HEK293 (cell line): ENCODE measurements around the gene IRF2BPL.

ENCODE experiments used
- CTCF ChIA-PET: fragments of 350-600 bp; formaldehyde crosslinking; extraction: SDS; loops from one replicate; lab custom pipeline; 2021; ENCODE audit warnings: antibody characterized with exemption; lab: Yijun Ruan, JAX
- POLR2A ChIA-PET: fragments of 300-600 bp; formaldehyde crosslinking; extraction: SDS; loops from one replicate; lab custom pipeline; 2020; ENCODE audit warnings: antibody characterized with exemption, inconsistent platforms; lab: Yijun Ruan, JAX
- H3K27ac ChIP-seq: fragments of 200-500 bp; sonication (Bioruptor generic); 2 replicates; pipeline ENCODE4 v1.5.1; 2014; ENCODE audit warnings: low read depth, low read length, control low read depth, inconsistent platforms; ENCODE audit errors: extremely low read depth
- H3K36me3 ChIP-seq, 2 experiments: fragments of 200-500 bp in 1 of 2; sonication (Bioruptor generic) in 1 of 2; 1 replicate in 1 of 2; 2 replicates in 1 of 2; pipeline ENCODE4 v1.5.1; 2014 to 2017; ENCODE audit warnings: inconsistent platforms in 2 of 2, low read length in 2 of 2; ENCODE audit not compliant: control insufficient read depth in 2 of 2, insufficient read depth in 1 of 2
- H3K4me1 ChIP-seq: fragments of 200-500 bp; sonication (Bioruptor generic); 2 replicates; pipeline ENCODE4 v1.5.1; 2014; ENCODE audit warnings: mild to moderate bottlenecking, low read length, inconsistent platforms; ENCODE audit not compliant: control insufficient read depth, insufficient read depth
- H3K4me3 ChIP-seq: 2 replicates; pipeline ENCODE4 v1.5.1; 2011; ENCODE audit warnings: low read depth, mild to moderate bottlenecking, control low read depth, low read length, moderate library complexity
- H3K9me3 ChIP-seq: fragments of 200-500 bp; sonication (Bioruptor generic); 2 replicates; pipeline ENCODE4 v1.5.1; 2014; ENCODE audit warnings: low read depth, low read length, inconsistent platforms; ENCODE audit not compliant: control insufficient read depth, insufficient read depth
- EGR2 ChIP-seq: fragments of 450-650 bp; formaldehyde crosslinking; IDR thresholded peaks from 2 replicates; pipeline ENCODE4 v1.5.1; 2016; ENCODE audit warnings: low read depth, missing biosample characterization, missing genetic modification characterization
- GLIS1 ChIP-seq: fragments of 450-650 bp; formaldehyde crosslinking; IDR thresholded peaks from 2 replicates; pipeline ENCODE4 v1.5.1; 2016; ENCODE audit warnings: missing biosample characterization, missing genetic modification characterization
- KLF1 ChIP-seq: fragments of 450-650 bp; formaldehyde crosslinking; IDR thresholded peaks from 2 replicates; pipeline ENCODE4 v1.5.1; 2016; ENCODE audit warnings: missing biosample characterization, missing genetic modification characterization
- MYNN ChIP-seq: fragments of 450-650 bp; formaldehyde crosslinking; IDR thresholded peaks from 2 replicates; pipeline ENCODE4 v1.5.1; 2016; ENCODE audit warnings: missing biosample characterization, missing genetic modification characterization, borderline replicate concordance
- MZF1 ChIP-seq: fragments of 450-650 bp; formaldehyde crosslinking; IDR thresholded peaks from 2 replicates; pipeline ENCODE4 v1.5.1; 2017; ENCODE audit warnings: missing biosample characterization, missing genetic modification characterization, borderline replicate concordance
- REPIN1 ChIP-seq: fragments of 450-650 bp; formaldehyde crosslinking; IDR thresholded peaks from 2 replicates; pipeline ENCODE4 v1.5.1; 2017; ENCODE audit warnings: missing biosample characterization, missing genetic modification characterization, low read depth
- SCRT1 ChIP-seq: fragments of 450-650 bp; formaldehyde crosslinking; IDR thresholded peaks from 2 replicates; pipeline ENCODE4 v1.5.1; 2016; ENCODE audit warnings: missing biosample characterization, missing genetic modification characterization, borderline replicate concordance
- SP2 ChIP-seq: fragments of 450-650 bp; formaldehyde crosslinking; IDR thresholded peaks from 2 replicates; pipeline ENCODE4 v1.5.1; 2016; ENCODE audit warnings: missing biosample characterization, missing genetic modification characterization
- ZBTB48 ChIP-seq: fragments of 450-650 bp; formaldehyde crosslinking; IDR thresholded peaks from 2 replicates; pipeline ENCODE4 v1.5.1; 2016; ENCODE audit warnings: missing biosample characterization, missing genetic modification characterization
- ZBTB8A ChIP-seq: fragments of 450-650 bp; formaldehyde crosslinking; IDR thresholded peaks from 2 replicates; pipeline ENCODE4 v1.5.1; 2016; ENCODE audit warnings: missing biosample characterization, missing genetic modification characterization
- ZNF138 ChIP-seq: fragments of 450-650 bp; formaldehyde crosslinking; IDR thresholded peaks from 2 replicates; pipeline ENCODE4 v1.5.1; 2016; ENCODE audit warnings: missing biosample characterization, missing genetic modification characterization, borderline replicate concordance
- ZNF2 ChIP-seq: fragments of 450-650 bp; formaldehyde crosslinking; IDR thresholded peaks from 2 replicates; pipeline ENCODE4 v1.5.1; 2016; ENCODE audit warnings: missing biosample characterization, missing genetic modification characterization
- ZNF292 ChIP-seq: fragments of 450-650 bp; formaldehyde crosslinking; IDR thresholded peaks from 2 replicates; pipeline ENCODE4 v1.5.1; 2016; ENCODE audit warnings: low read depth, missing biosample characterization, missing genetic modification characterization, borderline replicate concordance
- ZNF341 ChIP-seq: fragments of 450-650 bp; formaldehyde crosslinking; IDR thresholded peaks from 2 replicates; pipeline ENCODE4; 2016; ENCODE audit warnings: low read depth, missing biosample characterization, missing genetic modification characterization
- ZNF501 ChIP-seq: fragments of 450-650 bp; formaldehyde crosslinking; IDR thresholded peaks from 2 replicates; pipeline ENCODE4 v1.5.1; 2016; ENCODE audit warnings: missing biosample characterization, missing genetic modification characterization
- ZNF544 ChIP-seq: fragments of 450-650 bp; formaldehyde crosslinking; IDR thresholded peaks from 2 replicates; pipeline ENCODE4 v1.5.0; 2017; ENCODE audit warnings: missing biosample characterization, missing genetic modification characterization
- ZNF549 ChIP-seq: fragments of 450-650 bp; IDR thresholded peaks from 2 replicates; pipeline ENCODE4 v1.5.1; 2018; ENCODE audit warnings: missing biosample characterization, missing genetic modification characterization, mild to moderate bottlenecking, inconsistent platforms, moderate library complexity
- ZNF596 ChIP-seq: fragments of 450-650 bp; IDR thresholded peaks from 2 replicates; pipeline ENCODE4 v1.5.0; 2018; ENCODE audit warnings: missing biosample characterization, mild to moderate bottlenecking, missing genetic modification characterization, moderate library complexity
- ZNF623 ChIP-seq: fragments of 450-650 bp; formaldehyde crosslinking; IDR thresholded peaks from 2 replicates; pipeline ENCODE4 v1.5.1; 2016; ENCODE audit warnings: missing biosample characterization, missing genetic modification characterization
- ZNF701 ChIP-seq: fragments of 450-650 bp; formaldehyde crosslinking; IDR thresholded peaks from 2 replicates; pipeline ENCODE4 v1.5.1; 2016; ENCODE audit warnings: missing biosample characterization, missing genetic modification characterization
- ZNF747 ChIP-seq: fragments of 450-650 bp; formaldehyde crosslinking; IDR thresholded peaks from 2 replicates; pipeline ENCODE4 v1.5.1; 2016; ENCODE audit warnings: missing biosample characterization, missing genetic modification characterization
- ZNF768 ChIP-seq: fragments of 450-650 bp; formaldehyde crosslinking; IDR thresholded peaks from 2 replicates; pipeline ENCODE4 v1.5.1; 2018; ENCODE audit warnings: missing biosample characterization, mild to moderate bottlenecking, missing genetic modification characterization
- ZNF777 ChIP-seq: fragments of 450-650 bp; formaldehyde crosslinking; IDR thresholded peaks from 2 replicates; pipeline ENCODE4 v1.5.1; 2017; ENCODE audit warnings: missing biosample characterization, missing genetic modification characterization, borderline replicate concordance
- ZSCAN16 ChIP-seq: fragments of 450-650 bp; formaldehyde crosslinking; IDR thresholded peaks from 2 replicates; pipeline ENCODE4 v1.5.1; 2016; ENCODE audit warnings: missing biosample characterization, missing genetic modification characterization
- TF ChIP-seq, protein P1 (sequence below): fragments of 450-650 bp; formaldehyde crosslinking; IDR thresholded peaks from 2 replicates; pipeline ENCODE4 v1.5.0; 2017; ENCODE audit warnings: missing biosample characterization, missing genetic modification characterization, borderline replicate concordance
- TF ChIP-seq, protein P2 (sequence below): fragments of 450-650 bp; IDR thresholded peaks from 2 replicates; pipeline ENCODE4 v1.5.1; 2018; ENCODE audit warnings: missing biosample characterization, missing genetic modification characterization
- TF ChIP-seq, protein P3 (sequence below): fragments of 450-650 bp; formaldehyde crosslinking; IDR thresholded peaks from 2 replicates; pipeline ENCODE4 v1.5.1; 2016; ENCODE audit warnings: missing biosample characterization, missing genetic modification characterization
- TF ChIP-seq, protein P4 (sequence below): fragments of 450-650 bp; formaldehyde crosslinking; IDR thresholded peaks from 2 replicates; pipeline ENCODE4 v1.5.1; 2016; ENCODE audit warnings: missing biosample characterization, missing genetic modification characterization

Gene IRF2BPL

DNA sequence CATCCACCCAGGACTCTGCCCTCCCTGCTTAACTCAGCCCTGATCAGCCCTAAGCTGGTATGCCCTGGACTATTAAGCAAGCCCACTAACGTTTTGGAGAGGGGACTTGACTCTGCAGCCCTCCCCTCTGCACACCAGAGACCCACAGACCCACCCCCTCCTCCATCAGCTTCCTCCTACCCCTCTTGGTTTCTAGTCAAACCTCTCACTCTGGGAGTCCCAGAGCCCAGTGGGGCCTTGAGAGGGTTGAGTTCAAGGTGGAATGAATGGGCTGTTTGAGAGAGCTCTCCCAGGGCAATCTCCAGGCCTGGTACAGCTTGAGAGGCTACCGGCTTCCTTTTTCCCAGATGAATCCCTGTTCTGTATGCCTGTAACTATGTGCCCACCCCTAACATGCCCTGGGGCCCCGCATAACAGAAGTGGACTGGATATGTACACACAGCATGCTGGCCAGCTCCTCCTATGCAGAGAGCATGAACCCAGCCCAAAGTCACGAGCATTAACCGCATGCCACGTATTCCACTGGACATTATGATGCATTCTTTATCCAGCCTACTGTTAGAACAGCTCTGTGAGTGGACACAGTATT, 43.6 kb downstream of the IRF2BPL start:
- CTCF ChIA-PET, result interaction anchor here (0.6 to 2.1 kb wide), 3 partner anchors 71 to 532 kb away, joined by 3 to 9 read pairs (median 3); no protein-coding TSS in a partner anchor
- H3K4me1 ChIP-seq, result no peaks in the 10 kb centered on the region
- no peaks in the 10 kb centered on the region for H3K9me3 ChIP-seq
- H3K27ac ChIP-seq, result no peak overlapping the region
- no peak overlapping the region for H3K4me3 ChIP-seq
- no peak for TF ChIP-seq SP2
- TF ChIP-seq ZNF747 (tag by site-specific recombination), result no peak
- no peak for TF ChIP-seq KLF1 (tag by site-specific recombination)
- no peak for TF ChIP-seq GLIS1 (tag by site-specific recombination)
- no peak for TF ChIP-seq EGR2
- no peak for TF ChIP-seq ZBTB8A
- no peak for TF ChIP-seq ZNF768 (tag by site-specific recombination)
- TF ChIP-seq ZBTB48 (tag by site-specific recombination), result no peak
- TF ChIP-seq ZNF777 (tag by site-specific recombination), result no peak
- TF ChIP-seq, protein P1, sequence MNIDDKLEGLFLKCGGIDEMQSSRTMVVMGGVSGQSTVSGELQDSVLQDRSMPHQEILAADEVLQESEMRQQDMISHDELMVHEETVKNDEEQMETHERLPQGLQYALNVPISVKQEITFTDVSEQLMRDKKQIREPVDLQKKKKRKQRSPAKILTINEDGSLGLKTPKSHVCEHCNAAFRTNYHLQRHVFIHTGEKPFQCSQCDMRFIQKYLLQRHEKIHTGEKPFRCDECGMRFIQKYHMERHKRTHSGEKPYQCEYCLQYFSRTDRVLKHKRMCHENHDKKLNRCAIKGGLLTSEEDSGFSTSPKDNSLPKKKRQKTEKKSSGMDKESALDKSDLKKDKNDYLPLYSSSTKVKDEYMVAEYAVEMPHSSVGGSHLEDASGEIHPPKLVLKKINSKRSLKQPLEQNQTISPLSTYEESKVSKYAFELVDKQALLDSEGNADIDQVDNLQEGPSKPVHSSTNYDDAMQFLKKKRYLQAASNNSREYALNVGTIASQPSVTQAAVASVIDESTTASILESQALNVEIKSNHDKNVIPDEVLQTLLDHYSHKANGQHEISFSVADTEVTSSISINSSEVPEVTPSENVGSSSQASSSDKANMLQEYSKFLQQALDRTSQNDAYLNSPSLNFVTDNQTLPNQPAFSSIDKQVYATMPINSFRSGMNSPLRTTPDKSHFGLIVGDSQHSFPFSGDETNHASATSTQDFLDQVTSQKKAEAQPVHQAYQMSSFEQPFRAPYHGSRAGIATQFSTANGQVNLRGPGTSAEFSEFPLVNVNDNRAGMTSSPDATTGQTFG (tag by site-specific recombination), result no peak
- TF ChIP-seq ZNF341 (tag by site-specific recombination), result no peak
- TF ChIP-seq MYNN, result no peak
- TF ChIP-seq REPIN1 (tag by site-specific recombination), result no peak
- TF ChIP-seq, protein P2, sequence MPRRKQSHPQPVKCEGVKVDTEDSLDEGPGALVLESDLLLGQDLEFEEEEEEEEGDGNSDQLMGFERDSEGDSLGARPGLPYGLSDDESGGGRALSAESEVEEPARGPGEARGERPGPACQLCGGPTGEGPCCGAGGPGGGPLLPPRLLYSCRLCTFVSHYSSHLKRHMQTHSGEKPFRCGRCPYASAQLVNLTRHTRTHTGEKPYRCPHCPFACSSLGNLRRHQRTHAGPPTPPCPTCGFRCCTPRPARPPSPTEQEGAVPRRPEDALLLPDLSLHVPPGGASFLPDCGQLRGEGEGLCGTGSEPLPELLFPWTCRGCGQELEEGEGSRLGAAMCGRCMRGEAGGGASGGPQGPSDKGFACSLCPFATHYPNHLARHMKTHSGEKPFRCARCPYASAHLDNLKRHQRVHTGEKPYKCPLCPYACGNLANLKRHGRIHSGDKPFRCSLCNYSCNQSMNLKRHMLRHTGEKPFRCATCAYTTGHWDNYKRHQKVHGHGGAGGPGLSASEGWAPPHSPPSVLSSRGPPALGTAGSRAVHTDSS (tag by site-specific recombination), result no peak
- no peak for TF ChIP-seq ZNF501
- TF ChIP-seq ZNF701 (tag by site-specific recombination), result no peak
- TF ChIP-seq, all 188 proteins: peak for 0
- POLR2A ChIA-PET, result interaction anchor here (0.7 to 1.1 kb wide), 2 partner anchors 61 to 80 kb away, joined by 3 to 4 read pairs; no protein-coding TSS in a partner anchor
- no peaks in the 10 kb centered on the region; a peak in 1 of 3 replicates for H3K36me3 ChIP-seq

DNA sequence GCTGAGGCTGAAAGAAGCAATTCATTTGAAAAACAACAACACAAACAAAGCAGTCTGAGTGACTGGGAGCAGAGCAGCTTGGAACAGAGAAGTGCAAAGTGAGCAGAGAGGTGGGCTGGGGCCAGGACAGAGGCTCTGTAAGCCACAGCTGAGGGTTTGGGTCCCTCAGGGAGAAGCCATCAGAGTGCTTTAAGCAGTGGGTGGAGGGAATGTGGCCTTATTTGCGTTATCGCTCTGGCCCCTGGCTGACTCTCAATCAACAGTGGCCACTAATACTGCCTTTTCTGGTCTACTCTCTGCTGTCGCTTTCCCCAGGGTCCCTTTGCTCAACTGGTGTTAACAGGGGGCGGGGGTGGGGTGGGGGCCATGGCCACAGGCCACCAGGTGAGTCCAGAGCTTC, 44.2 kb downstream of the IRF2BPL start:
- ChIA-PET POLR2A (no interaction called here), CTCF (interaction anchor here (0.9 to 2.1 kb wide), 2 partner anchors 68 to 71 kb away, joined by 3 to 9 read pairs; no protein-coding TSS in a partner anchor)
- H3K9me3 ChIP-seq, result no peaks in the 10 kb centered on the region
- H3K27ac ChIP-seq, result no peak overlapping the region
- no peaks in the 10 kb centered on the region for H3K4me1 ChIP-seq
- no peaks in the 10 kb centered on the region for H3K36me3 ChIP-seq
- H3K4me3 ChIP-seq, result no peak overlapping the region
- TF ChIP-seq ZSCAN16 (tag by site-specific recombination) (no peak), MZF1 (tag by site-specific recombination) (no peak), ZNF623 (tag by site-specific recombination) (no peak), ZNF544 (tag by site-specific recombination) (no peak), SCRT1 (tag by site-specific recombination) (no peak), ZNF596 (no peak), ZNF2 (tag by site-specific recombination) (no peak), ZNF292 (tag by site-specific recombination) (no peak), ZNF747 (tag by site-specific recombination) (no peak), ZNF138 (tag by site-specific recombination) (no peak), ZNF549 (tag by site-specific recombination) (no peak), ZBTB48 (tag by site-specific recombination) (no peak)
- TF ChIP-seq, protein P3, sequence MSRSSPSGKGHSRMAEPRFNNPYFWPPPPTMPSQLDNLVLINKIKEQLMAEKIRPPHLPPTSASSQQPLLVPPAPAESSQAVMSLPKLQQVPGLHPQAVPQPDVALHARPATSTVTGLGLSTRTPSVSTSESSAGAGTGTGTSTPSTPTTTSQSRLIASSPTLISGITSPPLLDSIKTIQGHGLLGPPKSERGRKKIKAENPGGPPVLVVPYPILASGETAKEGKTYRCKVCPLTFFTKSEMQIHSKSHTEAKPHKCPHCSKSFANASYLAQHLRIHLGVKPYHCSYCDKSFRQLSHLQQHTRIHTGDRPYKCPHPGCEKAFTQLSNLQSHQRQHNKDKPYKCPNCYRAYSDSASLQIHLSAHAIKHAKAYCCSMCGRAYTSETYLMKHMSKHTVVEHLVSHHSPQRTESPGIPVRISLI, result no peak
- TF ChIP-seq, protein P4, sequence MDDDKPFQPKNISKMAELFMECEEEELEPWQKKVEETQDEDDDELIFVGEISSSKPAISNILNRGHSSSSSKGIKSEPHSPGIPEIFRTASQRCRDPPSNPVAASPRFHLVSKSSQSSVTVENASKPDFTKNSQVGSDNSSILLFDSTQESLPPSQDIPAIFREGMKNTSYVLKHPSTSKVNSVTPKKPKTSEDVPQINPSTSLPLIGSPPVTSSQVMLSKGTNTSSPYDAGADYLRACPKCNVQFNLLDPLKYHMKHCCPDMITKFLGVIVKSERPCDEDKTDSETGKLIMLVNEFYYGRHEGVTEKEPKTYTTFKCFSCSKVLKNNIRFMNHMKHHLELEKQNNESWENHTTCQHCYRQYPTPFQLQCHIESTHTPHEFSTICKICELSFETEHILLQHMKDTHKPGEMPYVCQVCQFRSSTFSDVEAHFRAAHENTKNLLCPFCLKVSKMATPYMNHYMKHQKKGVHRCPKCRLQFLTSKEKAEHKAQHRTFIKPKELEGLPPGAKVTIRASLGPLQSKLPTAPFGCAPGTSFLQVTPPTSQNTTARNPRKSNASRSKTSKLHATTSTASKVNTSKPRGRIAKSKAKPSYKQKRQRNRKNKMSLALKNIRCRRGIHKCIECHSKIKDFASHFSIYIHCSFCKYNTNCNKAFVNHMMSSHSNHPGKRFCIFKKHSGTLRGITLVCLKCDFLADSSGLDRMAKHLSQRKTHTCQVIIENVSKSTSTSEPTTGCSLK (tag by site-specific recombination), result no peak
